Stimulated activated naive CD8-positive, alpha-beta T cell treated with anti-CD3 and anti-CD28 coated beads, Interleukin-15, Interleukin-2, amounts not matched to agents 100 U/mL and 50 U/mL, for 24 hours (primary cell): ENCODE results near the gene ZNF331.

Experiments
- ATAC-seq: fragments of 150-1000 bp; cut with Tn5 transposase; one replicate; pipeline ENCODE4 v1.10.0; 2021
- DNase-seq: peaks from one replicate; pipeline ENCODE4 v3.0.0; 2021

Gene ZNF331

GRCh38 chr19:53571339-53571738 is 33.4 kb downstream of the ZNF331 start:
- ATAC-seq: no peak
- no peak for DNase-seq

GRCh38 chr19:53576941-53577653 is 39.2 kb downstream of the ZNF331 start:
- DNase-seq (no peak), ATAC-seq (no peak)

- DNase-seq (no peak), ATAC-seq (no peak)
Measured at GRCh38 chr19:53577968-53578367, 40.0 kb downstream of the ZNF331 start.

- DNase-seq (no peak), ATAC-seq (no peak)
Measured at GRCh38 chr19:53579518-53579917, 41.6 kb downstream of the ZNF331 start.

- ATAC-seq (no peak), DNase-seq (no peak)
Measured at GRCh38 chr19:53580871-53581835, 43.2 kb downstream of the ZNF331 start.

GRCh38 chr19:53581871-53582279 is 43.9 kb downstream of the ZNF331 start:
- DNase-seq (no peak), ATAC-seq (no peak)

DNA sequence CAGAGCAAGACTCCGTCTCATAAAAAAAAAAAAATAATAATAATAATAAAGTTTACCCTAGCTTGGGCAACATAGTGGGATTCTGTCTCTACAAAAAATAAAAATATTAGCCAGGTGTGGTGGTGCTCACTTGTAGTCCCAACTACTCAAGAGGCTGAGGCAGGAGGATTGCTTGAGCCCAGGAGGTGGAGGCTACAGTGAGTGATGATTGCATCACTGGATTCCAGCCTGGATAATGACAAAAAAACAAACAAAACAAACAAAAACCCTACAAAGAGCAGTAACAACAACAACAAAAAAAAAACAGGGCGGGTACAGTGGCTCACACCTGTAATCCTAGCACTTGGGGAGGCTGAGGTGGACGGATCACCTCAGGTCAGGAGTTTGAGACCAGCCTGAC is 45.2 kb downstream of the ZNF331 start:
- ATAC-seq: no peak
- no peak for DNase-seq

- DNase-seq (no peak), ATAC-seq (no peak)
Measured at GRCh38 chr19:53586277-53586691, 48.3 kb downstream of the ZNF331 start.

DNA sequence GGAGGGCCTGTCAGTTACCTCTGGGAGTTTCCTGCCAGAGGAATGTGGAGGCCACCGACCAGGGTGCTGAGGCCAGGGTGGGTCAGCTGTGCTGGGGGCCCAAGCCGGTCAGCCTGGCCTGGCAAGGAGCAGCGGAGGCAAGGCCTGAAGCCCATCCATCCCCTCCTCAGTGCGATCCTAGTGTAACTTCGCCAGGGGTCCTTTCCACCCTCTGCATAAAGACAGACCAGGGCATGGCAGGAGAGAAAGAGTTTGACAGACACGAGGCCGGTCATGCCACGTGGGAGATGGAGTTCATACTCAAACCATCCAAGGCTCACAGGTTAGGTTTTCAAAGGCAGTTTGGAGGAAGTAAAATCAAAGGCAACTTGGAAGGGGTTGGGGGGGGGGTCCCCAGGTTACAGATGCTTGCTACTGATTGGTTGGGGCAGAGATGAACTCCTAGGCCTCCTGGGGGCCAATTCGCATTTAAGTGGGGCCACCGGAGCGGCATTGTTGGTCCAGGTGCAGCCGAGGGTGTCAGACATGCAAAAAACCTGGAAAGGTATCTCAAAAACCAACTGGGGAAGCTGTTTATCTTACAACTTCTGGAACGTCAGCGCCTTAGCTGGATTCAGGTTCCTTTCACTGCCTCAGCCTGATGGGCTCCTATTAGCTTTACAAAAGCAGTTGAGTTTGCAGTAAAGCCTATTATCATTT is 57.0 kb downstream of the ZNF331 start:
- no peak for DNase-seq
- no peak for ATAC-seq

DNA sequence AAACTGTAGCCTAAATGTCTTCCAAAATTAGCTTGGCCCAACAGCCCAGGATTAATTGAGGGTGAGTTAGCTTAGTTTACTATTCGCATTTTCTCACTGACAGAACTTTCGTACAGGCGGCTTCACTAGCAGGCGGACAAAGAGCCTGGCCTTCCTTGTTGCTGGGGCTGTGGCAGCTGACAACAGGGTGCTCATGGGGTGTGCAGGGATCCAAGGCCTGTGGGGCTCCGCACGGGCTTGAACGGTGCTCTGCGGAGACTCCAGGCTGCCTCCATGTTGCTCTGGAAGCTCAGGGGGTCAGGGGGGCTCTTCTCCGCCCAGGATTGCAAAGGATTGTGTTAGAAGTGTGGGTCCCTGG is 57.5 kb downstream of the ZNF331 start:
- DNase-seq (no peak), ATAC-seq (no peak)

DNA sequence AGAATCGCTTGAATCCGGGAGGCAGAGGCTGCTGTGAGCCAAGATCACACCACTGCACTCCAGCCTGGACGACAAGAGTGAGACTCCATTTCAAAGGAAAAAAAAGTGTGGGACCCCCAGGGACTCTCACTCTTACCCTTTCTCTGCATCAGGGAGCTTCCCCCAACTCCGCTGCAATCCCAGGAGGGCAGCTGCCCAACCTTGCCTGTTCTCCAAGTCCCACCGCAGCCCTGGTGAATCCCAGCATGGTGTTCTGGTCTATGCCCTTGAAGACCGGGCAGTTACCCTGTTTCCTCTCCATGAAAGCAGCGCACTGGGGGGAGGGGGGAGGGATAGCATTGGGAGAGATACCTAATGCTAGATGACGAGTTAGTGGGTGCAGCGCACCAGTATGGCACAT is 58.1 kb downstream of the ZNF331 start:
- DNase-seq: no peak
- ATAC-seq: no peak

GRCh38 chr19:53597023-53597422 is 59.1 kb downstream of the ZNF331 start:
- ATAC-seq (no peak), DNase-seq (no peak)

- ATAC-seq: no peak
- DNase-seq: no peak
Measured at GRCh38 chr19:53598361-53598760, 60.4 kb downstream of the ZNF331 start.

GRCh38 chr19:53600217-53600616 is 62.3 kb downstream of the ZNF331 start:
- ATAC-seq (no peak), DNase-seq (no peak)

- DNase-seq (no peak), ATAC-seq (no peak)
Measured at GRCh38 chr19:53606031-53606430, 68.1 kb downstream of the ZNF331 start.

- ATAC-seq (no peak), DNase-seq (no peak)
Measured at GRCh38 chr19:53608381-53608780, 70.4 kb downstream of the ZNF331 start.

GRCh38 chr19:53612762-53613526 is 75.0 kb downstream of the ZNF331 start:
- no peak for DNase-seq
- no peak for ATAC-seq

- DNase-seq (no peak), ATAC-seq (no peak)
Measured at GRCh38 chr19:53621885-53622740, 84.2 kb downstream of the ZNF331 start.

- ATAC-seq: no peak
Measured at GRCh38 chr19:53624771-53625545, 87.0 kb downstream of the ZNF331 start.

GRCh38 chr19:53626486-53626885 is 88.5 kb downstream of the ZNF331 start:
- no peak for ATAC-seq
- DNase-seq: no peak

More at GRCh38 chr19:53624771-53625545, 87.0 kb downstream of the ZNF331 start:
- DNase-seq: no peak
